ENCODE measurements around the gene KRTAP4-8.
"Not testable (repeated sequence)": the region's sequence is repeated elsewhere in the genome, so short reads cannot be mapped to it uniquely, and the experiment has no call there.

KRTAP4-8 gene

GRCh38 chr17:41098042-41098441 is at the start of gene KRTAP4-8:
TSS of gene KRTAP4-8 (minus strand) at chr17:41098142. CDS start at chr17:41098084, 58 bp downstream.
- no peak for DNase-seq (ENCODE audit: low spot score)

- DNase-seq (ENCODE audit: low spot score) = no peak
These were observed 47.3 kb upstream of the KRTAP4-8 start for GRCh38 chr17:41145261-41145660.

- no peak for DNase-seq (ENCODE audit: low spot score)
These were observed 46.9 kb upstream of the KRTAP4-8 start for GRCh38 chr17:41144846-41145245.

- DNase-seq (ENCODE audit: low spot score) = no peak
These were observed 43.4 kb upstream of the KRTAP4-8 start for GRCh38 chr17:41141361-41141760.

GRCh38 chr17:41140360-41141131 is 42.6 kb upstream of the KRTAP4-8 start, which contains the start of gene KRTAP4-6:
TSS of gene KRTAP4-6 (minus strand) at chr17:41140544. CDS start at chr17:41140487, 57 bp downstream.
- no peak for DNase-seq (ENCODE audit: low spot score)

- not testable (repeated sequence) for DNase-seq (ENCODE audit: low spot score)
These were observed 41.9 kb upstream of the KRTAP4-8 start for GRCh38 chr17:41139865-41140264.

GRCh38 chr17:41133880-41134735 is 36.2 kb upstream of the KRTAP4-8 start:
- no peak for DNase-seq (ENCODE audit: low spot score)

GRCh38 chr17:41131979-41132378 is 34.0 kb upstream of the KRTAP4-8 start:
- no peak for DNase-seq (ENCODE audit: low spot score)

- DNase-seq (ENCODE audit: low spot score) = no peak
These were observed 29.4 kb upstream of the KRTAP4-8 start for GRCh38 chr17:41127371-41127770.

- DNase-seq (ENCODE audit: low spot score) = no peak
These were observed 28.5 kb upstream of the KRTAP4-8 start for GRCh38 chr17:41126412-41126811.

- DNase-seq (ENCODE audit: low spot score) = no peak
These were observed 27.1 kb upstream of the KRTAP4-8 start for GRCh38 chr17:41125064-41125463.

- not testable (repeated sequence) for DNase-seq (ENCODE audit: low spot score)
These were observed 26.0 kb upstream of the KRTAP4-8 start, which contains the start of gene KRTAP4-12 for GRCh38 chr17:41123991-41124371. TSS of gene KRTAP4-12 (minus strand) at chr17:41124182. CDS start at chr17:41124122, 60 bp downstream.

- not testable (repeated sequence) for DNase-seq (ENCODE audit: low spot score)
These were observed 25.5 kb upstream of the KRTAP4-8 start for GRCh38 chr17:41123292-41123990.

- DNase-seq (ENCODE audit: low spot score) = no peak
These were observed 23.8 kb upstream of the KRTAP4-8 start for GRCh38 chr17:41121742-41122141.

GRCh38 chr17:41119696-41120690 is 22.1 kb upstream of the KRTAP4-8 start:
- DNase-seq (ENCODE audit: low spot score) = peak; percentile 3

- no peak for DNase-seq (ENCODE audit: low spot score)
These were observed 20.8 kb upstream of the KRTAP4-8 start for GRCh38 chr17:41118721-41119120.

- not testable (repeated sequence) for DNase-seq (ENCODE audit: low spot score)
These were observed 20.0 kb upstream of the KRTAP4-8 start, which contains the start of gene KRTAP4-11 for GRCh38 chr17:41117846-41118386. TSS of gene KRTAP4-11 (minus strand) at chr17:41118373. CDS start at chr17:41118315, 58 bp downstream.

GRCh38 chr17:41116297-41116696 is 18.4 kb upstream of the KRTAP4-8 start:
- DNase-seq (ENCODE audit: low spot score) = no peak

GRCh38 chr17:41111151-41111885 is 13.4 kb upstream of the KRTAP4-8 start:
- no peak for DNase-seq (ENCODE audit: low spot score)

Measured in globus pallidus (tissue), 1 donor.